Kidney (tissue), 22 donors: ENCODE measurements around the gene ADIPOQ. TPM values are rescaled to one million over a fixed set of nuclear protein-coding genes. Genes with fewer than 3 reads are reported as not detected.

Experiments used
- DNase-seq, 5 donors: peaks; one replicate each; pipeline ENCODE4 v3.0.0-alpha.2; 2013 to 2020
- FAIRE-seq: peaks from 2 replicates; lab custom pipeline; 2012; peaks lifted over from hg19 to GRCh38; lab: Jason Lieb, UNC
- H3K27ac ChIP-seq, 2 donors: one replicate each; pipeline ENCODE4 v1.7.0; 2013; ENCODE audit warnings: low read depth in 2 of 2, low read length in 2 of 2, inconsistent platforms in 1 of 2
- H3K27me3 ChIP-seq: one replicate; pipeline ENCODE4 v1.7.1; 2013; ENCODE audit warnings: low read length, inconsistent platforms; ENCODE audit not compliant: control insufficient read depth, insufficient read depth
- H3K36me3 ChIP-seq, 3 donors: one replicate each; pipeline versions ENCODE4 v1.7.0 to v1.7.1; 2013; ENCODE audit warnings: low read length in 3 of 3, control low read depth in 1 of 3, inconsistent platforms in 1 of 3; ENCODE audit not compliant: insufficient read depth in 3 of 3, control insufficient read depth in 2 of 3
- H3K4me1 ChIP-seq, 3 donors: one replicate each; pipeline versions ENCODE4 v1.7.0 to v1.7.1; 2013; ENCODE audit warnings: low read length in 3 of 3, inconsistent platforms in 1 of 3, low read depth in 1 of 3; ENCODE audit not compliant: control insufficient read depth in 2 of 3, insufficient read depth in 2 of 3
- H3K4me3 ChIP-seq, 3 donors: one replicate each; pipeline versions ENCODE4 v1.7.0 to v1.8.1; 2013; ENCODE audit warnings: low read length in 3 of 3, control low read depth in 1 of 3, inconsistent platforms in 1 of 3
- H3K9ac ChIP-seq, 3 donors: one replicate each; pipeline versions ENCODE4 v1.7.0 to v1.7.1; 2013; ENCODE audit warnings: low read length in 3 of 3, control low read depth in 1 of 3, inconsistent platforms in 1 of 3
- H3K9me3 ChIP-seq, 3 donors: one replicate each; pipeline versions ENCODE4 v1.7.0 to v1.7.1; 2013; ENCODE audit warnings: low read length in 3 of 3, control low read depth in 1 of 3, inconsistent platforms in 1 of 3; ENCODE audit not compliant: control insufficient read depth in 2 of 3, insufficient read depth in 1 of 3
- CTCF ChIP-seq: IDR thresholded peaks from 3 replicates; pipeline ENCODE4 v1.5.1; 2012; ENCODE audit warnings: mild to moderate bottlenecking, moderate library complexity, borderline replicate concordance; ENCODE audit not compliant: insufficient read depth; ENCODE audit errors: extremely low read depth
- intact Hi-C: fragments of 100-400 bp; cut with DNase I; formaldehyde crosslinking; loops from one replicate; pipeline ENCODE4 v1.11.1; 2022
- long read RNA-seq, 10 donors: library from polyadenylated mRNA in 1 of 10; unstranded in 1 of 10; transcript quantifications; one replicate each; pipeline ENCODE4 v2.0.0 and lab custom pipeline, GENCODE V29; 2021 to 2026
- polyA plus RNA-seq: library from polyadenylated mRNA; stranded (reverse); fragments of 350-450 nt; fragmentation: Illumina TruSeq; extraction: RNeasy Lipid Tissue Mini Kit (QIAGEN cat#74804); gene quantifications from one replicate; pipeline ENCODE4 v1.2.3, GENCODE V29; 2014; ENCODE audit warnings: low read depth, low replicate concordance; ENCODE audit not compliant: insufficient read depth
- total RNA-seq: library from RNA; stranded (reverse); fragmentation: NEBNext Ultra II Directional; extraction: Animal tissue kit (Norgen Biotek cat#: 25700); gene quantifications from one replicate; pipeline ENCODE4 v1.2.1, GENCODE V29; 2021
- donor health status: control.
- donor health status: control.
- donor health status: control.
- donor health status: control.
- donor health status: control.
- donor health status: DM: yes; HTN: yes; CAD: no.
- donor health status: Normal renal cell carcinoma (clear cell type).

Gene ADIPOQ
- total RNA-seq (not detected), polyA plus RNA-seq (not detected)
- long read RNA-seq, donor 1: 0 reads
- long read RNA-seq, donor 2: 0 reads
- long read RNA-seq, donor 3: 0 reads
- long read RNA-seq, donor 4: 0 reads
- long read RNA-seq, donor 5: 0 reads
- long read RNA-seq, donor 6: 0 reads
- long read RNA-seq, donor 7: 0 reads
- long read RNA-seq, donor 8: 0 reads
- long read RNA-seq, donor 9: 0 reads
- long read RNA-seq, donor 10: 0 reads

GRCh38 chr3:186842426-186843038 lies at the start of gene ADIPOQ:
TSS of gene ADIPOQ (plus strand) at chr3:186842710. CDS start at chr3:186853059, 10,349 bp downstream.
- no peaks in the 10 kb centered on the region for H3K9me3 ChIP-seq
- no peak for TF ChIP-seq CTCF
- no peak within 1 kb of the TSS for H3K27ac ChIP-seq
- no peaks in the 10 kb centered on the region for H3K4me1 ChIP-seq
- FAIRE-seq (no peak), DNase-seq (no peak)
- intact Hi-C loops: loop anchor here (10.0 kb wide), 1 partner anchor 322 kb away; no protein-coding TSS in a partner anchor
- no peak within 1 kb of the TSS for H3K4me3 ChIP-seq
- H3K9ac ChIP-seq: no peak within 1 kb of the TSS
- H3K27me3 ChIP-seq: no peaks in the 10 kb centered on the region
- no peaks in the 10 kb centered on the region for H3K36me3 ChIP-seq

- no peak for FAIRE-seq
- intact Hi-C loops: no loop called here
Observed at GRCh38 chr3:186798239-186798874, 44.2 kb upstream of the ADIPOQ start.

GRCh38 chr3:186800285-186800684 lies 42.2 kb upstream of the ADIPOQ start:
- intact Hi-C loops: no loop called here
- peaks cover 0 to 6% (median 6%) of the 10 kb centered on the region in 3 donors for H3K36me3 ChIP-seq
- TF ChIP-seq CTCF: no peak

More at GRCh38 chr3:186798239-186798874, 44.2 kb upstream of the ADIPOQ start:
- Histone ChIP-seq H3K27me3 (no peaks in the 10 kb centered on the region), H3K9me3 (no peaks in the 10 kb centered on the region), H3K9ac (no peak overlapping the region), H3K4me1 (no peaks in the 10 kb centered on the region), H3K27ac (no peak overlapping the region), H3K4me3 (no peak overlapping the region), H3K36me3 (peaks cover 4 to 6% (median 6%) of the 10 kb centered on the region in 3 donors)
- DNase-seq: no peak
- TF ChIP-seq CTCF: no peak

More at GRCh38 chr3:186800285-186800684, 42.2 kb upstream of the ADIPOQ start:
- FAIRE-seq (no peak), DNase-seq (no peak)
- no peaks in the 10 kb centered on the region for H3K27me3 ChIP-seq
- no peak overlapping the region for H3K4me3 ChIP-seq
- H3K9me3 ChIP-seq: no peaks in the 10 kb centered on the region
- H3K27ac ChIP-seq: no peak overlapping the region
- H3K4me1 ChIP-seq: no peaks in the 10 kb centered on the region
- H3K9ac ChIP-seq: no peak overlapping the region
